Measurements from ENCODE around the gene ARL6IP5.

ARL6IP5 gene

DNA sequence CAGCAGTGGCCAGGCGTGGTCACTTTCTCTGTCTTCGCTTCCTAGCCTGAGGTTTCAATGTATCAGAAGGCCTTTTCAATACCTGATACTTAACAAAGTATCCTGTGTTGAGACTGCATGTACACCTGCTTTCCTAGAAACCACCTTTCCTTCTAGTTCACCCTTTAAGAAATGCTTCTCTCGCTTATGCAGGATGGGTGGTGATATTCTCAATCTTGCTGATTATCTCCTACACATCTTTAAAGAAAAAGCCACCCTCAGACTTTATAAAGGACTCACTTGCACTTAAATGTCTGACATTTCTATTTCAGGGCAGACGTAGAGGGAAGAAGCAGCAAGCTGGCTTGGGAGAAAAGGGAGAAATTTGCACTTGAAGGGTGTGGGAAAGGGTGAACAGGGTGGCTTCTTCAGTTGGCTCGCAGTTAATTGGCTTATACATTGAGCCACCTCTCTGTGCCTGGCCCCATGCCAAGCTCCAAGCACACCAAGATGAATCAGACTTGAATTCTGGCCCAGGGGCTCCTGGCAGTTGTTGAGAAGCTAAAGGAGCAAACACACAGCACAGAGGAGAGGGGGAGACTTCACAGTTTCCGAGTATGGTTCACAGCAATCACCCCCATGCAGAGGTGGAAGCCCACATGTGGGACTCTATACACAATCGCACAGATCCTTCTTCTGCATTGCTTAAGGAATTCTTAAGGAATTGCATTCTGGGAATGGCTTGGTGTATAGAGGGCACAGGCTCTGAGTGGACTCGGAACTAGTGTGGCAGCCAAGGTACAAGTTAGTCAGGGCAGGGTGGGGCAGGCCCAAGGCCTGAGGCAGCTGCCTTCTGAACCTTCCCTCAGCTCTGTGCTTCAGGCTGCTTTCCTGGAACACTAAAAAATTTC is 1.3 kb downstream of the ARL6IP5 start:
- DNase-seq (ENCODE audit: low read depth in 1 of 2, low spot score in 1 of 2) = peak; percentile 33 to 76

DNA sequence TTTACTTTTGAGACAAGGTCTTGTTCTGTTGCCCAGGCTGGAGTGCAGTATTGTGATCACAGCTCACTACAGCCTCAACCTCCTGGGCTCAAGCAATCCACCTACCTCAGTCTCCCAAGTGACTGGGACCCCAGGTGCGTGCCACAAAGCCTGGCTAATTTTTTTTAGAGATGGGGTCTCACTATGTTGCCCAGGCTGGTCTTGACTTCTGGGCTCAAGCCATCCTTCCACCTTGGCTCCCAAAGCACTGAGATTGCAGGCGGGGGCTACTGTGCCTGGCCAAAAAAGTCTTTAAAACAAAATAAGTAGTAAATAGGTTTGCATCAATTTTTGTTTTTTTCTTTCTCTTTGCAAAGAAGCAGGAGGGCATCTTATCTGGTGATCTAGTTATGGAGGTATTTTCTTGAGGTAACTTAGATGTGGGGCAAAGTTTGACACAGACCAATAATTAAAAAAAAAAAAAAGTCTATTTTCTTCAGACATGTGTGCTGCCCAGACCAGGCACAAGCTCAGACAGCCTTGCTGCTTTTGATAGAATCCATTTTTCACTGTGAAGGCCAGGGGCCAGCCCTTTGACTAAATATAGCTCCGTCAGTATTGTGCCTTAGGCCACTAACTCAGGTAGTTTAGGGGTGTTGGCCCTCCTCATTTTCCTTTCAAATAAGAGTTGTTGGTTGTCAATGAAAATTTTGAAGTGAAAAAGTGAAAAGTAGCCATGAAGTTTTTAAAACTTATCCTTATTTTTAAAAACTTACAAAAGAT is 2.5 kb downstream of the ARL6IP5 start:
- DNase-seq (ENCODE audit: low read depth in 1 of 2, low spot score in 1 of 2) = no peak

- DNase-seq (ENCODE audit: low read depth in 1 of 2, low spot score in 1 of 2) = no peak
Observed at GRCh38 chr3:69088063-69088462, 3.3 kb downstream of the ARL6IP5 start.

GRCh38 chr3:69090021-69090420 is 5.3 kb downstream of the ARL6IP5 start:
- no peak for DNase-seq (ENCODE audit: low read depth in 1 of 2, low spot score in 1 of 2)

- no peak for DNase-seq (ENCODE audit: low read depth in 1 of 2, low spot score in 1 of 2)
Observed at GRCh38 chr3:69091389-69092029, 6.8 kb downstream of the ARL6IP5 start.

GRCh38 chr3:69092030-69092516 is 7.3 kb downstream of the ARL6IP5 start:
- no peak for DNase-seq (ENCODE audit: low read depth in 1 of 2, low spot score in 1 of 2)

DNA sequence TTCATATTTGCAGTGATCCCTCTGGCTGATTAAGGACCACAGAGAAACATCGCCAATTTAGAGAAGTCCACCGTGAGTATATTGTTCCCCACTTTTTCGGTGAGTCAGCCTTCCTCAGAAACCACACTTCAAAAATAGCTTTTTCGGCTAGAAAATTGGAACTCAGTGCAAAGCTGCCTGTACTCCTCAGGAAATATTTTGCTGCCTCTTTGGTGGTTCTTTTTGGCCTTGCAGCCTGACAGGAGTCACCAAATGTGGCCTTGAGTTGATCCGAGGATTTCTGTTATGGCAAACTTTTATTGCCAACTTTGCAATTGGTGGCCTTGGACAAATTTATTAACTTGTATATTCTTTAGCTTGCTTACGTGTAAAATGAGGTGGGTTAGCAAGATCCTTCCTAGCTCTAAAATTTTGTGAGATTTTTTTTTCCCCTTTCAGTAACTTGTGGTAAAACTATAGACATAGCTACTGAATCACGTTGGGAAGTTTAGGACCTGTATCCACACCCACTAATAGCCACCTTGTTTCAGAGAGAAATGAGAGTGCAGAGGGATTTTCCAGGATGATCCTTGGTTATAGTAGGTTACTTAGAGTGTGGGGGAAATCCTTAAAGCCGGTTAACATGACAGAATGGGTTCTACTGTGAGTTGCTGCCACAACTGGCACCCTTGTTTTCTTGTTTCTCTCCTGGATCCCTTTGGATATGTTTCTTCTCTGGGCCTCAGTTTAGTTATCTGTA is 9.9 kb downstream of the ARL6IP5 start:
- DNase-seq (ENCODE audit: low read depth in 1 of 2, low spot score in 1 of 2) = no peak

DNA sequence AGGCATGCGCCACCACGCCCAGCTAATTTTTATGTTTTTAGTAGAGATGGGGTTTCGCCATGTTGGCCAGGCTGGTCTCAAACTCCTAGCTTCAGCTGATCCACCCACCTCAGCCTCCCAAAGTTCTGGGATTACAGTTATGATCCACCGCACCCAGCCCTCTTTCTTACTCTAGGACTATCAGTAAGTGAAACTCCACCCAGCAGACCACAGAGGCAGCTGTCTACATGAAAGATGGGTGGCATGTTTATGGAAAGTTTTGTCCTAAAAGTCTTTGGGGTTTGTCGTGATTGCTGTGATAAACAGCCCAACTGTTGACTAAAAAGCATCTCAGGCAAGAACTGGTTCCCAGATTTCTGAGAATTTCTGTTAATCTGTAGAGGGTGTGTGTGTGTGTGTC is 10.9 kb downstream of the ARL6IP5 start:
- DNase-seq (ENCODE audit: low read depth in 1 of 2, low spot score in 1 of 2) = no peak

- DNase-seq (ENCODE audit: low read depth in 1 of 2, low spot score in 1 of 2) = no peak
Observed at GRCh38 chr3:69096299-69096698, 11.6 kb downstream of the ARL6IP5 start.

DNA sequence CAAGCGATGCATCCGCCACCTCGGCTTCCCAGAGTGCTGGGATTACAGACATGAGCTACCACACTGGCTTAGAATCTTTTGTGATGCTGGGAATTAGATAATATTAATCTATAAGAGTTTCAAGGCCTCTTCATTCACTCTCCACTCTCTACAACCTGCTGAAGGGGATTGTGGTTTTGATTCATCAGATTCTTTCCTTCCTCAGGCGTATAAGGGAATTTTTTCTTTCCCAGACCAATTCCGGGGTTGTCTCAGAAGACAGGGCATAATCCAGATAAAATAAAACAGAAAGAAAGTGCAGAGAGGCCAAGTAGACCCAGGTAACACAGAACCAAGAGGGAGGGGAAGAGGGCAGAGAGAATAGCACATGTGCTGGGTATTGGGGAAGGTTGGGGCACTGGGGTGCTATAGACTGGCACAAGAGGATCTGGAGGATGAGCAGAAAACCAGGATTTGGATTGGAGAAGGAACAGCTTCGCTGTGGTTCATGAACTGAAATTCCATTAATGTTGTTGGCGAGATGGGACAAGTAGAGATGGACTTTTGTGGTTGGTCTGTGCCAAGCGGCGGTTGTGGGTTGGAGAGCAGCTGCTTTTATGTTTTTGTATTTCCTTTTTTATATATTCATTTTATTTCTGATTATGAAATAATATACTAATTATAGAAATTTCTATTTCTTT is 12.8 kb downstream of the ARL6IP5 start:
- no peak for DNase-seq (ENCODE audit: low read depth in 1 of 2, low spot score in 1 of 2)

DNA sequence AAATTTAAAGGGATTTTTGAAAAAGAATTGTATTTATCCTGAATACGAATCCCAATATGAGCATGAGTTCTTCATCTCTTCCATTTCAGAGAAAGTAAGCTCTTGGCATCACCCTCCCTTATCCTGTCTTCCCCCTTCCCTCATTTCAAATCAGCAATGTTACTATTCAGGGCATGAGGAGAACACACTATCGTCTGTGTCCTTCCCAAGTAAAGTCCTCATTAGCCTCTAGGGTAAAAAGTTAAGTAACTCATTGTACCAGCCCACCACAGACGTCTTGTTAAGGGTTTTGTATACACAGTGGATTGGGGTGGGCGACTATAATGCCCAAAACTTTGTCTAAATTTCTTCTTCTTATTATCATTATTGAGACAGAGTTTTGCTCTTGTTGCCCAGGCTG is 14.8 kb downstream of the ARL6IP5 start:
- DNase-seq (ENCODE audit: low read depth in 1 of 2, low spot score in 1 of 2) = no peak

- no peak for DNase-seq (ENCODE audit: low read depth in 1 of 2, low spot score in 1 of 2)
Observed at GRCh38 chr3:69102384-69102783, 17.6 kb downstream of the ARL6IP5 start.

DNA sequence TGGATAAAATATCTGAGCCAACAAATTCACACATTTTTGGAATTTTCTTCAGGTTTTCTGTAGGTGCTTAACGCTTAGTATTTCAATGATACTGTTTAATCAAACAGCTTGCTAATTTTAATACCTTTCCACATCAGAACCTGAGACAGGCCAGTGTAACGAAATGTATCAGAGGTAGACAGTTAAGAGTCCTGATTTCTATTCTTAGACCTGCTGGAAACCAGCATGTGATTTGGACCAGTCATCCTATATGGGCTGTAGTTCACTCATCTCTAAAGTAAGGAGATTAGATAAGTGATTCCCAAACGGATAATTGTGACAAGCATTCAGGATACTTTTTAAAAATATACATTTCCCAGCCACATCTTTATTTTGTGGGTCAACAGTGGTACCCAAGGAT is 18.4 kb downstream of the ARL6IP5 start:
- no peak for DNase-seq (ENCODE audit: low read depth in 1 of 2, low spot score in 1 of 2)

- DNase-seq (ENCODE audit: low read depth in 1 of 2, low spot score in 1 of 2) = no peak
Observed at GRCh38 chr3:69104586-69104985, 19.8 kb downstream of the ARL6IP5 start.

DNA sequence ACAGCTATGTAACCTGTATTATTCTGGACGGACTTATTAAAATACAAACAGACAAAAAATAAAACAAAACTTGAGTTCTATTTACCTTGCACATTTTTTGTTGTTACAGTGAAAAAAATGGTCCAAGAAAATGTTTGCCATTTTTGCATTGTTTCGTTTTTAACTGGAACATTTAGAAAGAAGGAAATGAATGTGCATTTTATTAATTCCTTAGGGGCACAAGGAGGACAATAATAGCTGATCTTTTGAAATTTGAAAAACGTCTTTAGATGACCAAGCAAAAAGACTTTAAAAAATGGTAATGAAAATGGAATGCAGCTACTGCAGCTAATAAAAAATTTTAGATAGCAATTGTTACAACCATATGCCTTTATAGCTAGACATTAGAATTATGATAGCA is 20.6 kb downstream of the ARL6IP5 start:
- no peak for DNase-seq (ENCODE audit: low read depth in 1 of 2, low spot score in 1 of 2)

- DNase-seq (ENCODE audit: low read depth in 1 of 2, low spot score in 1 of 2) = no peak
Observed at GRCh38 chr3:69107841-69108240, 23.1 kb downstream of the ARL6IP5 start.

DNA sequence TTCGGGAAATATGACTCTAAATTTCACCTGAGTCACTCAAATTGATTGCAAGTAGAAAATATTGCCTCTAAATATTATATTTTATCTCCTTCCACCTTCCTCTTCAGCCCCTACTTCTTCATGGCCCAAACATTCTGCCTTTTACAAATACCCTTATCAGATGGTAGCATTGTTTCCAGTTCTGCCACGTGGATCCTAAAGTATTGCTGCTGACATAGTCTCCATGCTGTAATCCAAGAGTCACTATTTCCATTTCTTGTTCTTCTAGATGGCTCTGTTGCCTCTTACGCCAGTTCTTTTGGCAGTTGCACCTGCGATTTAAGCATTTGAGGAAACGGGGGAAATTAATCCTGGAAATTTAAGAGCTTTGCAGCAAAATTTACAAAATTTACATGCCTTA is 24.1 kb downstream of the ARL6IP5 start:
- no peak for DNase-seq (ENCODE audit: low read depth in 1 of 2, low spot score in 1 of 2)

GRCh38 chr3:69110941-69111546 is 26.3 kb downstream of the ARL6IP5 start:
- DNase-seq (ENCODE audit: low read depth in 1 of 2, low spot score in 1 of 2) = no peak

- no peak for DNase-seq (ENCODE audit: low read depth in 1 of 2, low spot score in 1 of 2)
Observed at GRCh38 chr3:69113536-69113935, 28.8 kb downstream of the ARL6IP5 start.

- DNase-seq (ENCODE audit: low read depth in 1 of 2, low spot score in 1 of 2) = no peak
Observed at GRCh38 chr3:69115731-69116130, 31.0 kb downstream of the ARL6IP5 start.
